ENCODE data around the gene KCNMA1.

DNA sequence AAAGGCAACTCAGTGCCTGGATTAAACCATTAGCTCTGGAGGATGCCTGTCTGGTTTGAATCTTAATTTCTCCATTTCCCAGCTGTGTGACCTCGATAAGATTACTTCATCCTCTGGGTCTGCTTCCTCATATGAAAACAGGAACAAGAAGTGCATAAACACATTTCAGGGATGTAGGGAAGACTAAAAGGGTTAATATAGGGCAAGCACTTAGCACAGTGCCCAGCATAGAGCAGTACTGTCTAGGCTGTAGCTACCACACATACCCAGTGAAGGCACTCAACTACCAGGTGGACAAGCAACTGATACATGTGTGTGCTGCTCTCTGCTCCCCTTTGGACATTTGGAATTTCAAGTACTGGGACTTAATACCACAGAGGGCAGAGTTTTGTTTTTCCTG is 85.4 kb downstream of the KCNMA1 start:
- TF ChIP-seq POLR2A (IDR thresholded peaks at IDR 0.05) = no peak
- TF ChIP-seq, protein P1, sequence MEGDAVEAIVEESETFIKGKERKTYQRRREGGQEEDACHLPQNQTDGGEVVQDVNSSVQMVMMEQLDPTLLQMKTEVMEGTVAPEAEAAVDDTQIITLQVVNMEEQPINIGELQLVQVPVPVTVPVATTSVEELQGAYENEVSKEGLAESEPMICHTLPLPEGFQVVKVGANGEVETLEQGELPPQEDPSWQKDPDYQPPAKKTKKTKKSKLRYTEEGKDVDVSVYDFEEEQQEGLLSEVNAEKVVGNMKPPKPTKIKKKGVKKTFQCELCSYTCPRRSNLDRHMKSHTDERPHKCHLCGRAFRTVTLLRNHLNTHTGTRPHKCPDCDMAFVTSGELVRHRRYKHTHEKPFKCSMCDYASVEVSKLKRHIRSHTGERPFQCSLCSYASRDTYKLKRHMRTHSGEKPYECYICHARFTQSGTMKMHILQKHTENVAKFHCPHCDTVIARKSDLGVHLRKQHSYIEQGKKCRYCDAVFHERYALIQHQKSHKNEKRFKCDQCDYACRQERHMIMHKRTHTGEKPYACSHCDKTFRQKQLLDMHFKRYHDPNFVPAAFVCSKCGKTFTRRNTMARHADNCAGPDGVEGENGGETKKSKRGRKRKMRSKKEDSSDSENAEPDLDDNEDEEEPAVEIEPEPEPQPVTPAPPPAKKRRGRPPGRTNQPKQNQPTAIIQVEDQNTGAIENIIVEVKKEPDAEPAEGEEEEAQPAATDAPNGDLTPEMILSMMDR (IDR thresholded peaks at IDR 0.05) = no peak

Measured in vagina (tissue), 2 donors.